Gastroesophageal sphincter (tissue), 4 donors: ENCODE results near the gene AKR1D1. TPM values are rescaled to one million over a fixed set of nuclear protein-coding genes. Genes with fewer than 3 reads are reported as not detected.
"Not testable (repeated sequence)": the region's sequence is repeated elsewhere in the genome, so short reads cannot be mapped to it uniquely, and the experiment has no call there.

Source experiments
- ATAC-seq: fragments of 150-250 bp; one replicate; pipeline ENCODE4 v1.9.1; 2016; ENCODE audit warnings: mild to moderate bottlenecking, moderate library complexity
- H3K27ac ChIP-seq, 4 donors: fragments of 200-600 bp; sonication (generic) in 3 of 4; 1 replicate in 3 of 4; 2 replicates in 1 of 4; pipeline ENCODE4 v1.5.1; 2016 to 2019
- H3K27me3 ChIP-seq: fragments of 200-600 bp; sonication (generic); one replicate; pipeline ENCODE4 v1.5.1; 2019
- H3K36me3 ChIP-seq, 2 donors: fragments of 200-600 bp; sonication (generic); one replicate each; pipeline ENCODE4 v1.5.1; 2019; ENCODE audit warnings: control low read depth in 1 of 2
- H3K4me1 ChIP-seq, 3 donors: fragments of 200-600 bp; sonication (generic); 1 replicate in 2 of 3; 2 replicates in 1 of 3; pipeline ENCODE4 v1.5.1; 2016 to 2019; ENCODE audit warnings: control low read depth in 2 of 3
- H3K4me3 ChIP-seq, 2 donors: fragments of 200-600 bp; sonication (generic); one replicate each; pipeline ENCODE4 v1.5.1; 2019; ENCODE audit warnings: mild to moderate bottlenecking in 1 of 2, moderate library complexity in 1 of 2
- H3K9me3 ChIP-seq, 3 donors: fragments of 200-600 bp; sonication (generic); one replicate each; pipeline ENCODE4 v1.5.1; 2017 to 2019; ENCODE audit warnings: control low read depth in 2 of 3
- EP300 ChIP-seq: sonication (generic); formaldehyde crosslinking; IDR thresholded peaks from one replicate; pipeline ENCODE4 v1.6.1; 2017; ENCODE audit warnings: antibody characterized with exemption, mild to moderate bottlenecking
- POLR2A ChIP-seq, 2 donors: fragments of 450-650 bp; IDR thresholded peaks; one replicate each; pipeline ENCODE4 v1.6.1; 2017; ENCODE audit warnings: antibody characterized with exemption in 2 of 2, mild to moderate bottlenecking in 2 of 2, moderate library complexity in 1 of 2
- POLR2AphosphoS5 ChIP-seq: sonication (generic); formaldehyde crosslinking; IDR thresholded peaks from one replicate; pipeline ENCODE4 v1.6.1; 2017; ENCODE audit warnings: antibody characterized with exemption
- whole genome bisulfite sequencing, 2 donors: methylation state at CpG; one replicate each; pipeline ENCODE4 v1.1.5; 2018; ENCODE audit warnings: low coverage in 1 of 2; 5-methylcytosine and 5-hydroxymethylcytosine counted together
- total RNA-seq, 4 donors: library from RNA; depleted of rRNA; stranded (reverse); fragments of >200 nt; gene quantifications; one replicate each; pipeline ENCODE4 v1.1.0, GENCODE V29; 2016
- TF ChIP-seq, protein P1 (sequence below), 4 experiments: fragments of 200-600 bp in 2 of 4; fragments of 450-650 bp in 2 of 4; sonication (generic) in 1 of 4; IDR thresholded peaks; one replicate each; pipeline ENCODE4 v1.5.1; 2017 to 2019; ENCODE audit warnings: antibody characterized with exemption in 4 of 4, mild to moderate bottlenecking in 2 of 4, moderate library complexity in 2 of 4

Gene AKR1D1
- total RNA-seq, 4 donors from 2014 or later: not detected

DNA sequence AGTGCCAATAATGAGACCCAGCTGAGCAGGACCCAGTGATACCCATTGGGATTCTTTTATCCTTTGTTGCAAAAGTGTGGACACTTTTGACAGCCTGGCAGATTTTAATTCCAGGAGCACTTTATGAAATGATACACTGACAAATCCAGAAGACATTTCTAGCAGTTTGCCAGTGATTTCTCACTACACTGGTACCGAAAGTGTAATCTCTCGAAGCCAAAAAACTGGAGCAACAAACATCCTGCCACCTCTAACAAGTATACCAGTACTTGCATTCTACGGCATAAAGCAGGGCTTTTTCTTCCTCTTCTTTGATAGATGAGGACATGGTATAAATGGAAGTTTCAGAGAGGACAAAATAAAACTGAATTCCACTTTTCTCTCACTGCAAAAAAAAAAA lies 28.4 kb upstream of the AKR1D1 start:
- 63 to 92% methylated on average over 2 to 3 of the region's 3 CpGs for WGBS, 2 donors
- ATAC-seq: no peak
- TF ChIP-seq POLR2A (IDR thresholded peaks at IDR 0.05) (no peak), EP300 (no peak), POLR2AphosphoS5 (no peak)
- TF ChIP-seq, protein P1, sequence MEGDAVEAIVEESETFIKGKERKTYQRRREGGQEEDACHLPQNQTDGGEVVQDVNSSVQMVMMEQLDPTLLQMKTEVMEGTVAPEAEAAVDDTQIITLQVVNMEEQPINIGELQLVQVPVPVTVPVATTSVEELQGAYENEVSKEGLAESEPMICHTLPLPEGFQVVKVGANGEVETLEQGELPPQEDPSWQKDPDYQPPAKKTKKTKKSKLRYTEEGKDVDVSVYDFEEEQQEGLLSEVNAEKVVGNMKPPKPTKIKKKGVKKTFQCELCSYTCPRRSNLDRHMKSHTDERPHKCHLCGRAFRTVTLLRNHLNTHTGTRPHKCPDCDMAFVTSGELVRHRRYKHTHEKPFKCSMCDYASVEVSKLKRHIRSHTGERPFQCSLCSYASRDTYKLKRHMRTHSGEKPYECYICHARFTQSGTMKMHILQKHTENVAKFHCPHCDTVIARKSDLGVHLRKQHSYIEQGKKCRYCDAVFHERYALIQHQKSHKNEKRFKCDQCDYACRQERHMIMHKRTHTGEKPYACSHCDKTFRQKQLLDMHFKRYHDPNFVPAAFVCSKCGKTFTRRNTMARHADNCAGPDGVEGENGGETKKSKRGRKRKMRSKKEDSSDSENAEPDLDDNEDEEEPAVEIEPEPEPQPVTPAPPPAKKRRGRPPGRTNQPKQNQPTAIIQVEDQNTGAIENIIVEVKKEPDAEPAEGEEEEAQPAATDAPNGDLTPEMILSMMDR (IDR thresholded peaks at IDR 0.05): no peak
- Histone ChIP-seq H3K27me3 (peaks cover 6% of the 10 kb centered on the region), H3K9me3 (no peaks in the 10 kb centered on the region), H3K4me3 (no peak overlapping the region), H3K36me3 (no peaks in the 10 kb centered on the region), H3K27ac (no peak overlapping the region), H3K4me1 (no peaks in the 10 kb centered on the region)

DNA sequence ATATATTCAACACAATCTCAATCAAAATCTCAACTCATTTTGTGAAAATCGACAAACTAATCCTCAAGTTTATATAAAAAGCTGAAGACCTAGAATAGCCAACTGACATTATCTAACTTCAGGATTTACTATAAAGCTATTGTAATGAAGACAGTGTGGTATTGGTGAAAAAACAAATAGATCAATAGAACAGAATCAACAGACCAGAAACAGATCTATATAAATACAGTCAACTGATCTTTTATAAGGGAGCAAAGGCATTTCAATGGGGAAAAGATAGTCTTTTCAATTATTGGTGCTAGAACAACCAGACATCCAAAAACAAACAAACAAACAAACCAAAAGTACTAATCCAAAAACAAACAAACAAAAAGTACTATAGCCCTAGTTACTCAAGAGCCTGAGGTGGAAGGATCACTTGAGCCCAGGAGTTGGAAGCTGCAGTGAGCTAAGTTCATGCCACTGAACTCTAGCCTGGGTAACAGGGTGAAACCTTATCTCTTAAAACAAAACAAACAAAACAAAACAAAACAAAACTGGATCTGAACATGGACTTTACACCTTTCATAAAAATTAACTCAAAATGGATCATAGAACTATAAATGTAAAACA lies 26.6 kb upstream of the AKR1D1 start:
- 80 to 87% methylated on average over 1 of the region's 1 CpG for WGBS, 2 donors
- ATAC-seq: no peak
- TF ChIP-seq, protein P1 (IDR thresholded peaks at IDR 0.05): no peak
- TF ChIP-seq POLR2AphosphoS5 (no peak), POLR2A (IDR thresholded peaks at IDR 0.05) (no peak), EP300 (no peak)
- Histone ChIP-seq H3K4me1 (no peaks in the 10 kb centered on the region), H3K27me3 (peaks cover 6% of the 10 kb centered on the region), H3K27ac (no peak overlapping the region), H3K4me3 (no peak overlapping the region), H3K36me3 (no peaks in the 10 kb centered on the region), H3K9me3 (no peaks in the 10 kb centered on the region)

DNA sequence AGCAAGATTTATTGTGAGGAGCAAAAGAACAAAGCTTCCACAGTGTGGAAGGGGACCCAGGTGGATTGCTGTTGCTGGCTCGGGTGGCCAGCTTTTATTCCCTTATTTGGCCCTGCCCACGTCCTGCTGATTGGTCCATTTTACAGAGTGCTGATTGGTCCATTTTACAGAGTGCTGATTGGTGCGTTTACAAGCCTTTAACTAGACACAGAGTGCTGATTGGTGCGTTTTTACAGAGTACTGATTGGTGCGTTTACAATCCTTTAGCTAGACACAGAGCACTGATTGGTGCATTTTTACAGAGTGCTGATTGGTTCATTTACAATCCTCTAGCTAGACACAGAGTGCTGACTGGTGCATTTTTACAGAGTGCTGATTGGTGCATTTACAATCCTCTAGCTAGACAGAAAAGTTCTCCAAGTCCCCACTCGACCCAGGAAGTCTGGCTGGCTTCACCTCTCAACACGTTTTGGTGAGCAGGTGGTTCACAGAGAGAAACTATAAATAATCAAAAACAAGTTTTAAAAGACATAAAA lies 24.5 kb upstream of the AKR1D1 start:
- H3K9me3 ChIP-seq, H3K4me1 ChIP-seq, H3K36me3 ChIP-seq, H3K4me3 ChIP-seq, ATAC-seq, H3K27me3 ChIP-seq, H3K27ac ChIP-seq: not testable (repeated sequence)
- 75 to 80% methylated on average over 5 of the region's 7 CpGs for WGBS, 2 donors

DNA sequence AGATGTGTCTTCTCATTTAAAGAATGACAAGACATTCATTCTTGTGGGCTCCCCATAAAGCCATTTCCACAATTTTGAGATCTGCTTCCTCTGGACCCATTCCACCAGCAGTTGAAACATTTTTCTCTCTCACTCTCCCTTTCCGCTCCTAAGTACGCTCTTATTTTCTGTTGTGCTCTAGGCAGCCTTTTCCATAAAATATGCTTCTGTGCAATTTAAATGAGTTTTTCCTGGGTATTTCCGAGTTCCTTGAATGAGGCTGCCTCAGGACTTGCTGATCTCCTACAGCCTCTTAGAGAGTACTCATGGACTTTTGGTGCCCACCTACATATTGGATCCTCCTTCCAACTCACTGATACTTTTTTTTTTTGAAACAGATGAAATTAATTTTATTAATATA lies 23.6 kb upstream of the AKR1D1 start:
- ATAC-seq: no peak
- Histone ChIP-seq H3K4me1 (no peaks in the 10 kb centered on the region), H3K27me3 (no peaks in the 10 kb centered on the region), H3K4me3 (no peak overlapping the region), H3K27ac (no peak overlapping the region), H3K36me3 (no peaks in the 10 kb centered on the region), H3K9me3 (no peaks in the 10 kb centered on the region)
- WGBS, 2 donors: 91 to 97% methylated on average over 3 of the region's 3 CpGs
- TF ChIP-seq POLR2A (IDR thresholded peaks at IDR 0.05) (no peak), EP300 (no peak), POLR2AphosphoS5 (no peak)
- TF ChIP-seq, protein P1 (IDR thresholded peaks at IDR 0.05): no peak

DNA sequence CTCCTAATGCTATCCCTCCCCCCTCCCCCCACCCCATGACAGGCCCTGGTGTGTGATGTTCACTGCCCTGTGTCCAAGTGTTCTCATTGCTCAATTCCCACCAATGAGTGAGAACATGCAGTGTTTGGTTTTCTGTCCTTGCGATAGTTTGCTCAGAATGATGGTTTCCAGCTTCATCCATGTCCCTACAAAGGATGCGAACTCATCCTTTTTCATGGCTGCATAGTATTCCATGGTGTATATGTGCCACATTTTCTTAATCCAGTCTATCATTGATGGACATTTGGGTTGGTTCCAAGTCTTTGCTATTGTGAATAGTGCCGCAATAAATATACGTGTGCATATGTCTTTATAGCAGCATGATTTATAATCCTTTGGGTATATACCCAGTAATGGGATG lies 20.6 kb upstream of the AKR1D1 start:
- WGBS, 2 donors: no CpG with 5 or more reads among the region's 4 CpGs
- H3K27ac ChIP-seq, H3K4me3 ChIP-seq, H3K36me3 ChIP-seq, H3K9me3 ChIP-seq, ATAC-seq, H3K4me1 ChIP-seq, H3K27me3 ChIP-seq: not testable (repeated sequence)

DNA sequence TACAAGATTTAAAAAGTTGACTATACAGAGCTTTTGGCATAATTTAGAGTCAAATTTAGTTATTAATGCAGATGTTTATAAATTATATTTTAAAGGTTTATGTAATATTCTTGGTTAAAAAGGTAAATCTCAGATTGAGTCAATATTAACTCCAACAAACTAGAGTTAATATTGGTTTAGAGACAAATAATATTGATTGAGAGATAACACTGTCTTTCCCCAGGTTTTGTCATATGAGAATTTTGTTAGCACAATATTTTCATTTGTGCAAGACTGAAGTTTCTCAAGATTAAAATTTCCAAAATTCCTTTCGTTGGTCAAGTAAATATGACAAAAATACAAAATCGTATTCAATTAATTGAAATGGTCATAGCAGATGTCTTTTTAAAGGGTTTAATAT lies 12.9 kb upstream of the AKR1D1 start:
- Histone ChIP-seq H3K27me3 (no peaks in the 10 kb centered on the region), H3K27ac (no peak overlapping the region), H3K4me3 (no peak overlapping the region), H3K36me3 (no peaks in the 10 kb centered on the region), H3K9me3 (no peaks in the 10 kb centered on the region), H3K4me1 (no peaks in the 10 kb centered on the region)
- 76 to 86% methylated on average over 2 of the region's 2 CpGs for WGBS, 2 donors
- ATAC-seq: no peak
- TF ChIP-seq POLR2AphosphoS5 (no peak), EP300 (no peak), POLR2A (IDR thresholded peaks at IDR 0.05) (no peak)
- TF ChIP-seq, protein P1 (IDR thresholded peaks at IDR 0.05): no peak
